HG02970 (cell line): ENCODE measurements around the gene PALM2AKAP2.

ENCODE experiments used
- ATAC-seq: cut with Tn5 transposase; IDR thresholded peaks from one replicate; pipeline ENCODE4 v1.9.1; 2021; ENCODE audit warnings: mild to moderate bottlenecking, moderate library complexity, moderate number of reproducible peaks; ENCODE audit not compliant: unreplicated experiment, low FRiP score

PALM2AKAP2 gene

GRCh38 chr9:109771087-109771486, 8.9 kb upstream of the PALM2AKAP2 start:
- ATAC-seq: no peak

GRCh38 chr9:109771796-109772531, 8.0 kb upstream of the PALM2AKAP2 start:
- no peak for ATAC-seq

GRCh38 chr9:109775516-109775915, 4.5 kb upstream of the PALM2AKAP2 start:
- no peak for ATAC-seq

- ATAC-seq: no peak
Observed at GRCh38 chr9:109776391-109776790, 3.6 kb upstream of the PALM2AKAP2 start.

GRCh38 chr9:109780453-109781033, 545 bp downstream of the PALM2AKAP2 start:
- no peak for ATAC-seq

- ATAC-seq: no peak
Observed at GRCh38 chr9:109781086-109781485, 1.1 kb downstream of the PALM2AKAP2 start.

GRCh38 chr9:109781541-109782197, 1.7 kb downstream of the PALM2AKAP2 start:
- ATAC-seq: no peak

GRCh38 chr9:109787735-109788134, 7.7 kb downstream of the PALM2AKAP2 start:
- ATAC-seq: no peak

GRCh38 chr9:109789556-109789955, 9.6 kb downstream of the PALM2AKAP2 start:
- ATAC-seq: no peak

- ATAC-seq: no peak
Observed at GRCh38 chr9:109789971-109790370, 10.0 kb downstream of the PALM2AKAP2 start.

GRCh38 chr9:109791003-109791677, 11.1 kb downstream of the PALM2AKAP2 start:
- no peak for ATAC-seq

GRCh38 chr9:109791747-109792146, 11.7 kb downstream of the PALM2AKAP2 start:
- no peak for ATAC-seq

GRCh38 chr9:109792951-109793546, 13.1 kb downstream of the PALM2AKAP2 start:
- no peak for ATAC-seq

- no peak for ATAC-seq
Observed at GRCh38 chr9:109793921-109794320, 13.9 kb downstream of the PALM2AKAP2 start.

GRCh38 chr9:109794361-109795012, 14.5 kb downstream of the PALM2AKAP2 start:
- ATAC-seq: no peak

GRCh38 chr9:109795613-109796012, 15.6 kb downstream of the PALM2AKAP2 start:
- no peak for ATAC-seq

- no peak for ATAC-seq
Observed at GRCh38 chr9:109796078-109796477, 16.1 kb downstream of the PALM2AKAP2 start.

- no peak for ATAC-seq
Observed at GRCh38 chr9:109797006-109797405, 17.0 kb downstream of the PALM2AKAP2 start.

GRCh38 chr9:109797509-109797908, 17.5 kb downstream of the PALM2AKAP2 start:
- no peak for ATAC-seq

GRCh38 chr9:109799141-109799540, 19.1 kb downstream of the PALM2AKAP2 start:
- ATAC-seq: no peak
